ENCODE measurements around the gene HCN1.

HCN1 gene

GRCh38 chr5:45687701-45688100, 8.5 kb downstream of the HCN1 start:
- no peak overlapping the region for H3K4me3 ChIP-seq (ENCODE audit: low read length)
- DNase-seq (ENCODE audit: low read depth, low spot score), result no peak
- H3K4me1 ChIP-seq (ENCODE audit: control insufficient read depth, insufficient read depth, low read length), result peaks cover 1% of the 10 kb centered on the region; the same call in 1 of the 2 replicates
- H3K9me3 ChIP-seq (ENCODE audit: control insufficient read depth, insufficient read depth, low read length), result no peaks in the 10 kb centered on the region
- H3K36me3 ChIP-seq (ENCODE audit: control insufficient read depth, insufficient read depth, low read length), result no peaks in the 10 kb centered on the region
- no CpG with 5 or more reads among the region's 2 CpGs for WGBS (ENCODE audit: insufficient coverage, insufficient read length)
- H3K27me3 ChIP-seq (ENCODE audit: control insufficient read depth, insufficient read depth, low read length), result no peaks in the 10 kb centered on the region
- no peak overlapping the region for H3K27ac ChIP-seq (ENCODE audit: low read length)

GRCh38 chr5:45686620-45687019, 9.6 kb downstream of the HCN1 start:
- no CpG with 5 or more reads among the region's 2 CpGs for WGBS (ENCODE audit: insufficient coverage, insufficient read length)
- Histone ChIP-seq H3K27me3 (ENCODE audit: control insufficient read depth, insufficient read depth, low read length) (no peaks in the 10 kb centered on the region), H3K9me3 (ENCODE audit: control insufficient read depth, insufficient read depth, low read length) (no peaks in the 10 kb centered on the region), H3K27ac (ENCODE audit: low read length) (no peak overlapping the region), H3K4me1 (ENCODE audit: control insufficient read depth, insufficient read depth, low read length) (no peaks in the 10 kb centered on the region), H3K36me3 (ENCODE audit: control insufficient read depth, insufficient read depth, low read length) (no peaks in the 10 kb centered on the region), H3K4me3 (ENCODE audit: low read length) (no peak overlapping the region)
- no peak for DNase-seq (ENCODE audit: low read depth, low spot score)

GRCh38 chr5:45684118-45684517, 12.1 kb downstream of the HCN1 start:
- Histone ChIP-seq H3K4me3 (ENCODE audit: low read length) (no peak overlapping the region), H3K27me3 (ENCODE audit: control insufficient read depth, insufficient read depth, low read length) (no peaks in the 10 kb centered on the region), H3K9me3 (ENCODE audit: control insufficient read depth, insufficient read depth, low read length) (no peaks in the 10 kb centered on the region), H3K27ac (ENCODE audit: low read length) (no peak overlapping the region), H3K36me3 (ENCODE audit: control insufficient read depth, insufficient read depth, low read length) (no peaks in the 10 kb centered on the region), H3K4me1 (ENCODE audit: control insufficient read depth, insufficient read depth, low read length) (no peaks in the 10 kb centered on the region)
- DNase-seq (ENCODE audit: low read depth, low spot score), result no peak

- DNase-seq (ENCODE audit: low read depth, low spot score), result no peak
Observed at GRCh38 chr5:45680950-45681349, 15.2 kb downstream of the HCN1 start.

GRCh38 chr5:45677524-45677923, 18.7 kb downstream of the HCN1 start:
- no peak for DNase-seq (ENCODE audit: low read depth, low spot score)
- WGBS (ENCODE audit: insufficient coverage, insufficient read length), result no CpG with 5 or more reads among the region's 2 CpGs
- H3K27ac ChIP-seq (ENCODE audit: low read length), result no peak overlapping the region
- no peaks in the 10 kb centered on the region for H3K4me1 ChIP-seq (ENCODE audit: control insufficient read depth, insufficient read depth, low read length)
- H3K27me3 ChIP-seq (ENCODE audit: control insufficient read depth, insufficient read depth, low read length), result no peaks in the 10 kb centered on the region
- H3K9me3 ChIP-seq (ENCODE audit: control insufficient read depth, insufficient read depth, low read length), result no peaks in the 10 kb centered on the region
- no peaks in the 10 kb centered on the region for H3K36me3 ChIP-seq (ENCODE audit: control insufficient read depth, insufficient read depth, low read length)
- H3K4me3 ChIP-seq (ENCODE audit: low read length), result no peak overlapping the region

More at GRCh38 chr5:45680950-45681349, 15.2 kb downstream of the HCN1 start:
- H3K9me3 ChIP-seq (ENCODE audit: control insufficient read depth, insufficient read depth, low read length), result no peaks in the 10 kb centered on the region
- WGBS (ENCODE audit: insufficient coverage, insufficient read length), result no CpG with 5 or more reads among the region's 2 CpGs
- no peaks in the 10 kb centered on the region for H3K27me3 ChIP-seq (ENCODE audit: control insufficient read depth, insufficient read depth, low read length)
- H3K4me1 ChIP-seq (ENCODE audit: control insufficient read depth, insufficient read depth, low read length), result no peaks in the 10 kb centered on the region
- no peak overlapping the region for H3K27ac ChIP-seq (ENCODE audit: low read length)
- no peak overlapping the region for H3K4me3 ChIP-seq (ENCODE audit: low read length)
- H3K36me3 ChIP-seq (ENCODE audit: control insufficient read depth, insufficient read depth, low read length), result no peaks in the 10 kb centered on the region

- no peaks in the 10 kb centered on the region for H3K36me3 ChIP-seq (ENCODE audit: control insufficient read depth, insufficient read depth, low read length)
- no peaks in the 10 kb centered on the region for H3K9me3 ChIP-seq (ENCODE audit: control insufficient read depth, insufficient read depth, low read length)
- H3K4me1 ChIP-seq (ENCODE audit: control insufficient read depth, insufficient read depth, low read length), result no peaks in the 10 kb centered on the region
- no peaks in the 10 kb centered on the region for H3K27me3 ChIP-seq (ENCODE audit: control insufficient read depth, insufficient read depth, low read length)
- DNase-seq (ENCODE audit: low read depth, low spot score), result no peak
- H3K27ac ChIP-seq (ENCODE audit: low read length), result no peak overlapping the region
- no CpG with 5 or more reads among the region's 4 CpGs for WGBS (ENCODE audit: insufficient coverage, insufficient read length)
- H3K4me3 ChIP-seq (ENCODE audit: low read length), result no peak overlapping the region
Observed at GRCh38 chr5:45672271-45672670, 23.9 kb downstream of the HCN1 start.

GRCh38 chr5:45648744-45649143, 47.4 kb downstream of the HCN1 start:
- H3K36me3 ChIP-seq (ENCODE audit: control insufficient read depth, insufficient read depth, low read length), result no peaks in the 10 kb centered on the region
- H3K27ac ChIP-seq (ENCODE audit: low read length), result no peak overlapping the region
- no peaks in the 10 kb centered on the region for H3K27me3 ChIP-seq (ENCODE audit: control insufficient read depth, insufficient read depth, low read length)
- DNase-seq (ENCODE audit: low read depth, low spot score), result no peak
- H3K9me3 ChIP-seq (ENCODE audit: control insufficient read depth, insufficient read depth, low read length), result no peaks in the 10 kb centered on the region
- no peaks in the 10 kb centered on the region for H3K4me1 ChIP-seq (ENCODE audit: control insufficient read depth, insufficient read depth, low read length)
- no CpG with 5 or more reads among the region's 1 CpG for WGBS (ENCODE audit: insufficient coverage, insufficient read length)
- no peak overlapping the region for H3K4me3 ChIP-seq (ENCODE audit: low read length)

- H3K27me3 ChIP-seq (ENCODE audit: control insufficient read depth, insufficient read depth, low read length), result no peaks in the 10 kb centered on the region
- H3K4me3 ChIP-seq (ENCODE audit: low read length), result no peak overlapping the region
- no peaks in the 10 kb centered on the region for H3K36me3 ChIP-seq (ENCODE audit: control insufficient read depth, insufficient read depth, low read length)
- H3K9me3 ChIP-seq (ENCODE audit: control insufficient read depth, insufficient read depth, low read length), result no peaks in the 10 kb centered on the region
- no peak overlapping the region for H3K27ac ChIP-seq (ENCODE audit: low read length)
- no peaks in the 10 kb centered on the region for H3K4me1 ChIP-seq (ENCODE audit: control insufficient read depth, insufficient read depth, low read length)
- DNase-seq (ENCODE audit: low read depth, low spot score), result no peak
Observed at GRCh38 chr5:45643056-45643455, 53.1 kb downstream of the HCN1 start.

- H3K36me3 ChIP-seq (ENCODE audit: control insufficient read depth, insufficient read depth, low read length), result no peaks in the 10 kb centered on the region
- no peak for DNase-seq (ENCODE audit: low read depth, low spot score)
- H3K9me3 ChIP-seq (ENCODE audit: control insufficient read depth, insufficient read depth, low read length), result no peaks in the 10 kb centered on the region
- H3K27ac ChIP-seq (ENCODE audit: low read length), result no peak overlapping the region
- no peak overlapping the region for H3K4me3 ChIP-seq (ENCODE audit: low read length)
- H3K4me1 ChIP-seq (ENCODE audit: control insufficient read depth, insufficient read depth, low read length), result no peaks in the 10 kb centered on the region
- H3K27me3 ChIP-seq (ENCODE audit: control insufficient read depth, insufficient read depth, low read length), result no peaks in the 10 kb centered on the region
Observed at GRCh38 chr5:45642370-45642769, 53.8 kb downstream of the HCN1 start.

- no CpG with 5 or more reads among the region's 2 CpGs for WGBS (ENCODE audit: insufficient coverage, insufficient read length)
- Histone ChIP-seq H3K36me3 (ENCODE audit: control insufficient read depth, insufficient read depth, low read length) (no peaks in the 10 kb centered on the region), H3K4me3 (ENCODE audit: low read length) (no peak overlapping the region), H3K27ac (ENCODE audit: low read length) (no peak overlapping the region), H3K9me3 (ENCODE audit: control insufficient read depth, insufficient read depth, low read length) (no peaks in the 10 kb centered on the region), H3K27me3 (ENCODE audit: control insufficient read depth, insufficient read depth, low read length) (no peaks in the 10 kb centered on the region), H3K4me1 (ENCODE audit: control insufficient read depth, insufficient read depth, low read length) (no peaks in the 10 kb centered on the region)
- no peak for DNase-seq (ENCODE audit: low read depth, low spot score)
Observed at GRCh38 chr5:45639040-45639439, 57.1 kb downstream of the HCN1 start.

- Histone ChIP-seq H3K4me1 (ENCODE audit: control insufficient read depth, insufficient read depth, low read length) (no peaks in the 10 kb centered on the region), H3K27me3 (ENCODE audit: control insufficient read depth, insufficient read depth, low read length) (no peaks in the 10 kb centered on the region), H3K4me3 (ENCODE audit: low read length) (no peak overlapping the region), H3K9me3 (ENCODE audit: control insufficient read depth, insufficient read depth, low read length) (no peaks in the 10 kb centered on the region), H3K36me3 (ENCODE audit: control insufficient read depth, insufficient read depth, low read length) (no peaks in the 10 kb centered on the region), H3K27ac (ENCODE audit: low read length) (no peak overlapping the region)
- DNase-seq (ENCODE audit: low read depth, low spot score), result no peak
- WGBS (ENCODE audit: insufficient coverage, insufficient read length), result no CpG with 5 or more reads among the region's 2 CpGs
Observed at GRCh38 chr5:45627076-45627656, 69.0 kb downstream of the HCN1 start.
